ENCODE measurements around the gene MACROD2.

DNA sequence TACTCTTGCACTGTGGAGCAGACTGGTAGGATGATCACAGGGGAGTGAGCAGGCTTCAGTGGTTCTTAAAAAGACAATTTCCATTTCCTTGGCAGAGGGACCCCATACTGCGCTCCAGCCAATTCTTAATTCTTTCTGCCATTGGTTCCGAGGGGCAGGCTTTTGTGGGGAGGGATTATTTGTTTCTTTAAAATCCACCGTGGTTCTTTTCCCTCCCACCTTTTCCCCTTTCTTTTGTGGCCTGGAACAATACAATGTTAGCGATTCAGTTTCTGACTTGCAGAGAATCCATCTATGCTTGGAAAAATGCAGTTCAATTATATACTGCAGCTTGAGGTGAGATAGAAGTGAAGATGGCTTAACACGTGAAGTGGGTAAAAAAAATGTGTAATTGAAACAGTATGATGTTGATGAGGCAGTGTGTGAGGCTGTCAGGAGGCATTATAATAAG lies 721.1 kb downstream of the MACROD2 start:
- TF ChIP-seq, protein P1, sequence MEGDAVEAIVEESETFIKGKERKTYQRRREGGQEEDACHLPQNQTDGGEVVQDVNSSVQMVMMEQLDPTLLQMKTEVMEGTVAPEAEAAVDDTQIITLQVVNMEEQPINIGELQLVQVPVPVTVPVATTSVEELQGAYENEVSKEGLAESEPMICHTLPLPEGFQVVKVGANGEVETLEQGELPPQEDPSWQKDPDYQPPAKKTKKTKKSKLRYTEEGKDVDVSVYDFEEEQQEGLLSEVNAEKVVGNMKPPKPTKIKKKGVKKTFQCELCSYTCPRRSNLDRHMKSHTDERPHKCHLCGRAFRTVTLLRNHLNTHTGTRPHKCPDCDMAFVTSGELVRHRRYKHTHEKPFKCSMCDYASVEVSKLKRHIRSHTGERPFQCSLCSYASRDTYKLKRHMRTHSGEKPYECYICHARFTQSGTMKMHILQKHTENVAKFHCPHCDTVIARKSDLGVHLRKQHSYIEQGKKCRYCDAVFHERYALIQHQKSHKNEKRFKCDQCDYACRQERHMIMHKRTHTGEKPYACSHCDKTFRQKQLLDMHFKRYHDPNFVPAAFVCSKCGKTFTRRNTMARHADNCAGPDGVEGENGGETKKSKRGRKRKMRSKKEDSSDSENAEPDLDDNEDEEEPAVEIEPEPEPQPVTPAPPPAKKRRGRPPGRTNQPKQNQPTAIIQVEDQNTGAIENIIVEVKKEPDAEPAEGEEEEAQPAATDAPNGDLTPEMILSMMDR (conservative IDR thresholded peaks at IDR 0.05; ENCODE audit: low read depth in 2 of 2) = no peak
- TF ChIP-seq POLR2AphosphoS5 (IDR thresholded peaks at IDR 0.05; ENCODE audit: low read depth) = no peak
- no peak for TF ChIP-seq EZH2 (IDR thresholded peaks at IDR 0.05; ENCODE audit: low read depth, unreplicated experiment)
- TF ChIP-seq NANOG (IDR thresholded peaks at IDR 0.05; ENCODE audit: borderline replicate concordance) = 0 out of 2 replicates have a peak, but pooled peaks have one; percentile 6
- TF ChIP-seq, protein P2, sequence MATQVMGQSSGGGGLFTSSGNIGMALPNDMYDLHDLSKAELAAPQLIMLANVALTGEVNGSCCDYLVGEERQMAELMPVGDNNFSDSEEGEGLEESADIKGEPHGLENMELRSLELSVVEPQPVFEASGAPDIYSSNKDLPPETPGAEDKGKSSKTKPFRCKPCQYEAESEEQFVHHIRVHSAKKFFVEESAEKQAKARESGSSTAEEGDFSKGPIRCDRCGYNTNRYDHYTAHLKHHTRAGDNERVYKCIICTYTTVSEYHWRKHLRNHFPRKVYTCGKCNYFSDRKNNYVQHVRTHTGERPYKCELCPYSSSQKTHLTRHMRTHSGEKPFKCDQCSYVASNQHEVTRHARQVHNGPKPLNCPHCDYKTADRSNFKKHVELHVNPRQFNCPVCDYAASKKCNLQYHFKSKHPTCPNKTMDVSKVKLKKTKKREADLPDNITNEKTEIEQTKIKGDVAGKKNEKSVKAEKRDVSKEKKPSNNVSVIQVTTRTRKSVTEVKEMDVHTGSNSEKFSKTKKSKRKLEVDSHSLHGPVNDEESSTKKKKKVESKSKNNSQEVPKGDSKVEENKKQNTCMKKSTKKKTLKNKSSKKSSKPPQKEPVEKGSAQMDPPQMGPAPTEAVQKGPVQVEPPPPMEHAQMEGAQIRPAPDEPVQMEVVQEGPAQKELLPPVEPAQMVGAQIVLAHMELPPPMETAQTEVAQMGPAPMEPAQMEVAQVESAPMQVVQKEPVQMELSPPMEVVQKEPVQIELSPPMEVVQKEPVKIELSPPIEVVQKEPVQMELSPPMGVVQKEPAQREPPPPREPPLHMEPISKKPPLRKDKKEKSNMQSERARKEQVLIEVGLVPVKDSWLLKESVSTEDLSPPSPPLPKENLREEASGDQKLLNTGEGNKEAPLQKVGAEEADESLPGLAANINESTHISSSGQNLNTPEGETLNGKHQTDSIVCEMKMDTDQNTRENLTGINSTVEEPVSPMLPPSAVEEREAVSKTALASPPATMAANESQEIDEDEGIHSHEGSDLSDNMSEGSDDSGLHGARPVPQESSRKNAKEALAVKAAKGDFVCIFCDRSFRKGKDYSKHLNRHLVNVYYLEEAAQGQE (IDR thresholded peaks at IDR 0.05; ENCODE audit: unreplicated experiment) = no peak
- no peak for TF ChIP-seq EZH2phosphoT487 (IDR thresholded peaks at IDR 0.05; ENCODE audit: unreplicated experiment)
- TF ChIP-seq JUNB (IDR thresholded peaks at IDR 0.05; ENCODE audit: unreplicated experiment) = no peak
- no peak for TF ChIP-seq STAT1 (IDR thresholded peaks at IDR 0.05; ENCODE audit: unreplicated experiment)
- TF ChIP-seq, protein P3, sequence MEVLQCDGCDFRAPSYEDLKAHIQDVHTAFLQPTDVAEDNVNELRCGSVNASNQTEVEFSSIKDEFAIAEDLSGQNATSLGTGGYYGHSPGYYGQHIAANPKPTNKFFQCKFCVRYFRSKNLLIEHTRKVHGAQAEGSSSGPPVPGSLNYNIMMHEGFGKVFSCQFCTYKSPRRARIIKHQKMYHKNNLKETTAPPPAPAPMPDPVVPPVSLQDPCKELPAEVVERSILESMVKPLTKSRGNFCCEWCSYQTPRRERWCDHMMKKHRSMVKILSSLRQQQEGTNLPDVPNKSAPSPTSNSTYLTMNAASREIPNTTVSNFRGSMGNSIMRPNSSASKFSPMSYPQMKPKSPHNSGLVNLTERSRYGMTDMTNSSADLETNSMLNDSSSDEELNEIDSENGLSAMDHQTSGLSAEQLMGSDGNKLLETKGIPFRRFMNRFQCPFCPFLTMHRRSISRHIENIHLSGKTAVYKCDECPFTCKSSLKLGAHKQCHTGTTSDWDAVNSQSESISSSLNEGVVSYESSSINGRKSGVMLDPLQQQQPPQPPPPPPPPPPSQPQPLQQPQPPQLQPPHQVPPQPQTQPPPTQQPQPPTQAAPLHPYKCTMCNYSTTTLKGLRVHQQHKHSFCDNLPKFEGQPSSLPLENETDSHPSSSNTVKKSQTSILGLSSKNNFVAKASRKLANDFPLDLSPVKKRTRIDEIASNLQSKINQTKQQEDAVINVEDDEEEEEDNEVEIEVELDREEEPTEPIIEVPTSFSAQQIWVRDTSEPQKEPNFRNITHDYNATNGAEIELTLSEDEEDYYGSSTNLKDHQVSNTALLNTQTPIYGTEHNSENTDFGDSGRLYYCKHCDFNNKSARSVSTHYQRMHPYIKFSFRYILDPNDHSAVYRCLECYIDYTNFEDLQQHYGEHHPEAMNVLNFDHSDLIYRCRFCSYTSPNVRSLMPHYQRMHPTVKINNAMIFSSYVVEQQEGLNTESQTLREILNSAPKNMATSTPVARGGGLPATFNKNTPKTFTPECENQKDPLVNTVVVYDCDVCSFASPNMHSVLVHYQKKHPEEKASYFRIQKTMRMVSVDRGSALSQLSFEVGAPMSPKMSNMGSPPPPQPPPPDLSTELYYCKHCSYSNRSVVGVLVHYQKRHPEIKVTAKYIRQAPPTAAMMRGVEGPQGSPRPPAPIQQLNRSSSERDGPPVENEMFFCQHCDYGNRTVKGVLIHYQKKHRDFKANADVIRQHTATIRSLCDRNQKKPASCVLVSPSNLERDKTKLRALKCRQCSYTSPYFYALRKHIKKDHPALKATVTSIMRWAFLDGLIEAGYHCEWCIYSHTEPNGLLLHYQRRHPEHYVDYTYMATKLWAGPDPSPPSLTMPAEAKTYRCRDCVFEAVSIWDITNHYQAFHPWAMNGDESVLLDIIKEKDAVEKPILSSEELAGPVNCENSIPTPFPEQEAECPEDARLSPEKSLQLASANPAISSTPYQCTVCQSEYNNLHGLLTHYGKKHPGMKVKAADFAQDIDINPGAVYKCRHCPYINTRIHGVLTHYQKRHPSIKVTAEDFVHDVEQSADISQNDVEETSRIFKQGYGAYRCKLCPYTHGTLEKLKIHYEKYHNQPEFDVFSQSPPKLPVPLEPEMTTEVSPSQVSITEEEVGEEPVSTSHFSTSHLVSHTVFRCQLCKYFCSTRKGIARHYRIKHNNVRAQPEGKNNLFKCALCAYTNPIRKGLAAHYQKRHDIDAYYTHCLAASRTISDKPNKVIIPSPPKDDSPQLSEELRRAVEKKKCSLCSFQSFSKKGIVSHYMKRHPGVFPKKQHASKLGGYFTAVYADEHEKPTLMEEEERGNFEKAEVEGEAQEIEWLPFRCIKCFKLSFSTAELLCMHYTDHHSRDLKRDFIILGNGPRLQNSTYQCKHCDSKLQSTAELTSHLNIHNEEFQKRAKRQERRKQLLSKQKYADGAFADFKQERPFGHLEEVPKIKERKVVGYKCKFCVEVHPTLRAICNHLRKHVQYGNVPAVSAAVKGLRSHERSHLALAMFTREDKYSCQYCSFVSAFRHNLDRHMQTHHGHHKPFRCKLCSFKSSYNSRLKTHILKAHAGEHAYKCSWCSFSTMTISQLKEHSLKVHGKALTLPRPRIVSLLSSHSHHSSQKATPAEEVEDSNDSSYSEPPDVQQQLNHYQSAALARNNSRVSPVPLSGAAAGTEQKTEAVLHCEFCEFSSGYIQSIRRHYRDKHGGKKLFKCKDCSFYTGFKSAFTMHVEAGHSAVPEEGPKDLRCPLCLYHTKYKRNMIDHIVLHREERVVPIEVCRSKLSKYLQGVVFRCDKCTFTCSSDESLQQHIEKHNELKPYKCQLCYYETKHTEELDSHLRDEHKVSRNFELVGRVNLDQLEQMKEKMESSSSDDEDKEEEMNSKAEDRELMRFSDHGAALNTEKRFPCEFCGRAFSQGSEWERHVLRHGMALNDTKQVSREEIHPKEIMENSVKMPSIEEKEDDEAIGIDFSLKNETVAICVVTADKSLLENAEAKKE (CRISPR knock-in tag; IDR thresholded peaks at IDR 0.05) = peak; percentile 36; the same call in 1 of the 2 replicates
- TF ChIP-seq, protein P4, sequence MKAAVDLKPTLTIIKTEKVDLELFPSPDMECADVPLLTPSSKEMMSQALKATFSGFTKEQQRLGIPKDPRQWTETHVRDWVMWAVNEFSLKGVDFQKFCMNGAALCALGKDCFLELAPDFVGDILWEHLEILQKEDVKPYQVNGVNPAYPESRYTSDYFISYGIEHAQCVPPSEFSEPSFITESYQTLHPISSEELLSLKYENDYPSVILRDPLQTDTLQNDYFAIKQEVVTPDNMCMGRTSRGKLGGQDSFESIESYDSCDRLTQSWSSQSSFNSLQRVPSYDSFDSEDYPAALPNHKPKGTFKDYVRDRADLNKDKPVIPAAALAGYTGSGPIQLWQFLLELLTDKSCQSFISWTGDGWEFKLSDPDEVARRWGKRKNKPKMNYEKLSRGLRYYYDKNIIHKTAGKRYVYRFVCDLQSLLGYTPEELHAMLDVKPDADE (IDR thresholded peaks at IDR 0.05) = no peak
- no peak for TF ChIP-seq ZNF114 (CRISPR knock-in tag; IDR thresholded peaks at IDR 0.05)

All from GM23338 (cell line).